Esophagus muscularis mucosa (tissue), 4 donors: ENCODE results near the gene ANKRD16. TPM values are rescaled to one million over a fixed set of nuclear protein-coding genes. Genes with fewer than 3 reads are reported as not detected.
A peak's percentile ranks its signal among the peaks of the same experiment; 100 is the strongest.
"Not testable (repeated sequence)": the region's sequence is repeated elsewhere in the genome, so short reads cannot be mapped to it uniquely, and the experiment has no call there.

Source experiments
- DNase-seq: peaks from one replicate; pipeline ENCODE4 v3.0.0-alpha.2; 2017; ENCODE audit errors: extremely low spot score
- H3K27ac ChIP-seq, 4 donors: fragments of 200-600 bp; sonication (generic); replicated peaks in 1 of 4; 1 replicate in 3 of 4; 2 replicates in 1 of 4; pipeline ENCODE4 v1.5.1; 2016 to 2019; ENCODE audit warnings: mild to moderate bottlenecking in 1 of 4
- H3K27me3 ChIP-seq, 4 donors: fragments of 200-600 bp; sonication (generic); one replicate each; pipeline versions ENCODE4 v1.5.1 to v1.6.0; 2016 to 2019
- H3K36me3 ChIP-seq, 4 donors: fragments of 200-600 bp; sonication (generic); one replicate each; pipeline ENCODE4 v1.5.1; 2016 to 2019
- H3K4me1 ChIP-seq, 4 donors: fragments of 200-600 bp; sonication (generic); one replicate each; pipeline ENCODE4 v1.5.1; 2016 to 2019
- H3K4me3 ChIP-seq, 4 donors: fragments of 200-600 bp; sonication (generic); 1 replicate in 2 of 4; 2 replicates in 2 of 4; pipeline ENCODE4 v1.5.1; 2016 to 2019; ENCODE audit warnings: mild to moderate bottlenecking in 4 of 4, moderate library complexity in 1 of 4
- H3K9me3 ChIP-seq, 4 donors: fragments of 200-600 bp; sonication (generic); 1 replicate in 3 of 4; 2 replicates in 1 of 4; pipeline ENCODE4 v1.5.1; 2016 to 2019
- EP300 ChIP-seq: sonication (generic); formaldehyde crosslinking; IDR thresholded peaks from one replicate; pipeline ENCODE4 v1.6.1; 2017; ENCODE audit warnings: antibody characterized with exemption
- POLR2A ChIP-seq: fragments of 450-650 bp; IDR thresholded peaks from one replicate; pipeline ENCODE4 v1.6.1; 2017; ENCODE audit warnings: antibody characterized with exemption, moderate library complexity, mild to moderate bottlenecking, low read depth
- POLR2AphosphoS5 ChIP-seq, 2 donors: sonication (generic); formaldehyde crosslinking; IDR thresholded peaks; one replicate each; pipeline ENCODE4 v1.6.1; 2017; ENCODE audit warnings: antibody characterized with exemption in 2 of 2
- WGBS: methylation state at CpG from one replicate; pipeline ENCODE4 v1.1.5; 2018; 5-methylcytosine and 5-hydroxymethylcytosine counted together
- intact Hi-C: fragments of 100-400 bp; cut with DNase I; formaldehyde crosslinking; loops from one replicate; pipeline ENCODE4 v1.15.1; 2023
- total RNA-seq, 4 donors: library from RNA; depleted of rRNA; stranded (reverse); fragments of >200 nt; gene quantifications; one replicate each; pipeline versions ENCODE4 v1.1.0 to v1.2.1, GENCODE V29; 2016
- TF ChIP-seq, protein P1 (sequence below), 3 experiments: fragments of 200-600 bp in 2 of 3; fragments of 450-650 bp in 1 of 3; sonication (generic) in 2 of 3; IDR thresholded peaks; one replicate each; pipeline ENCODE4 v1.5.1; 2017 to 2019; ENCODE audit warnings: antibody characterized with exemption in 3 of 3, mild to moderate bottlenecking in 2 of 3, moderate library complexity in 1 of 3

ANKRD16 gene
- total RNA-seq, 4 donors from 2014 or later = 5.1 to 9.0 (median 5.9) TPM

DNA sequence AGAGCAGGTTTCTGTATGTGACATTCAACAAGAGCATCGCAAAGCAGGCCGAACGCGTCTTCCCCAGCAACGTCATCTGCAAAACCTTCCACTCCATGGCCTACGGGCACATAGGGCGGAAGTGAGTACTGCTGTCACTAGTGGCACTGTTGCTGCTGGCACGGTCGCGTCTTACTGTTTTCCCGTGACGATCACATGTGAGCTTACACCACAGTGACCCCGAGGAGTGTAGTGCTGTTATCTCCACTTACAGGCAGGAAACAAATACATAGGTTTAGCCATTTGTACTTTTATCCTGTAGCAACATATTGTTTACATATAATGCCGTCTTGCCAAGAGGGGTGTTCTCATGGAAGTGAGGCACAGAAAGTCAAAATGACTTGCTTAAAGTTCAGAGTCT, 25.8 kb upstream of the ANKRD16 start:
- DNase-seq = no peak
- peaks cover 89 to 100% (median 99%) of the 10 kb centered on the region in 4 donors for H3K36me3 ChIP-seq
- H3K27me3 ChIP-seq = no peaks in the 10 kb centered on the region
- TF ChIP-seq POLR2AphosphoS5 (IDR thresholded peaks at IDR 0.05) (no peak), POLR2A (no peak), EP300 (no peak)
- TF ChIP-seq, protein P1, sequence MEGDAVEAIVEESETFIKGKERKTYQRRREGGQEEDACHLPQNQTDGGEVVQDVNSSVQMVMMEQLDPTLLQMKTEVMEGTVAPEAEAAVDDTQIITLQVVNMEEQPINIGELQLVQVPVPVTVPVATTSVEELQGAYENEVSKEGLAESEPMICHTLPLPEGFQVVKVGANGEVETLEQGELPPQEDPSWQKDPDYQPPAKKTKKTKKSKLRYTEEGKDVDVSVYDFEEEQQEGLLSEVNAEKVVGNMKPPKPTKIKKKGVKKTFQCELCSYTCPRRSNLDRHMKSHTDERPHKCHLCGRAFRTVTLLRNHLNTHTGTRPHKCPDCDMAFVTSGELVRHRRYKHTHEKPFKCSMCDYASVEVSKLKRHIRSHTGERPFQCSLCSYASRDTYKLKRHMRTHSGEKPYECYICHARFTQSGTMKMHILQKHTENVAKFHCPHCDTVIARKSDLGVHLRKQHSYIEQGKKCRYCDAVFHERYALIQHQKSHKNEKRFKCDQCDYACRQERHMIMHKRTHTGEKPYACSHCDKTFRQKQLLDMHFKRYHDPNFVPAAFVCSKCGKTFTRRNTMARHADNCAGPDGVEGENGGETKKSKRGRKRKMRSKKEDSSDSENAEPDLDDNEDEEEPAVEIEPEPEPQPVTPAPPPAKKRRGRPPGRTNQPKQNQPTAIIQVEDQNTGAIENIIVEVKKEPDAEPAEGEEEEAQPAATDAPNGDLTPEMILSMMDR (IDR thresholded peaks at IDR 0.05) = no peak
- no peak overlapping the region for H3K27ac ChIP-seq
- H3K4me3 ChIP-seq = no peak overlapping the region
- no peaks in the 10 kb centered on the region for H3K9me3 ChIP-seq
- intact Hi-C loops = no loop called here
- 92% methylated on average over 14 of the region's 14 CpGs for WGBS
- H3K4me1 ChIP-seq = peaks cover 0 to 4% (median 0%) of the 10 kb centered on the region in 4 donors

DNA sequence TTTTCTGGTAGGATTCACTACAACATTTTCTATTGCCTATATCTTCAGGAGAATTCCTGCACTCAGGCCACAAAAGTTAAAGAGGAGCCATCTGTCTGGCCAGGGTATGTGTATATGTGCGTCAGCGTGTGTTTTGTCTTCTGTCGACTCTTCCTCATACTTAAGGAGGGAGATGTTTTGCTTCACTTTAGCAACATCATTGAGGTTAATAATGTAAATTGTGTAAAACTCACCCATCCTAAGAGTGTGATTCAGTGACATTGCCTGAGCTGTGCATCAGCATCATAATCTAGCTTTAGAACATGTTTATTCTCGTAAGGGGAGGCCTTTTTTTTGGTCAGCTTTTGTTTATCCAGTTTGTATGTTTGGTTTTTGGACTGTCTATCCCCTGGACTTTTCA, 24.0 kb upstream of the ANKRD16 start:
- Histone ChIP-seq H3K4me1 (peaks cover 0 to 6% (median 0%) of the 10 kb centered on the region in 4 donors), H3K4me3 (no peak overlapping the region), H3K27me3 (no peaks in the 10 kb centered on the region), H3K27ac (no peak overlapping the region), H3K36me3 (peaks cover 96 to 100% (median 99%) of the 10 kb centered on the region in 4 donors), H3K9me3 (no peaks in the 10 kb centered on the region)
- no peak for DNase-seq
- WGBS = 92% methylated on average over 4 of the region's 4 CpGs
- no peak for TF ChIP-seq EP300
- no peak for TF ChIP-seq POLR2AphosphoS5 (IDR thresholded peaks at IDR 0.05)
- no peak for TF ChIP-seq POLR2A
- TF ChIP-seq, protein P1 (IDR thresholded peaks at IDR 0.05) = no peak
- intact Hi-C loops = no loop called here

DNA sequence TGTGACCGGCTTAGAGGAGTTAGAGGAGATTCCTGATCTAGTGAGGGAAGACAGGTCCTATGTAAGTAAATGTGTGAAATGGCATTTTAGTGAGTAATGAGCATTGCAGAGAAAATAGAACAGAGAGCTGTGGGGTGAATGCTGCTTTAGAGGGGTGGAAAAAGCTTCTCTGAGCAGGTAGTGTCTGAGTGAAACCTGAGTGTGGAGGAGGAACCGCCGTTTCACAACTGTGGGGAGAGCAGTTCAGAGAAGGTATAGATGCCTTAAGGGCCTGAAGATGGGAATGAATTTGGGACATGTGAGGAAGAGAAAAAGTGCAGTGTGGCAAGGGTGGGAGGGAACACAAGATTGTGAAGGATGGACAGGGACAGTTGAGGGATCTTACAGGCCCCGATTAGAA, 22.0 kb upstream of the ANKRD16 start:
- no peaks in the 10 kb centered on the region for H3K27me3 ChIP-seq
- H3K4me3 ChIP-seq = no peak overlapping the region
- DNase-seq = no peak
- H3K27ac ChIP-seq = no peak overlapping the region
- H3K4me1 ChIP-seq = peaks cover 0 to 6% (median 0%) of the 10 kb centered on the region in 4 donors
- intact Hi-C loops = no loop called here
- peaks cover 78 to 94% (median 86%) of the 10 kb centered on the region in 4 donors for H3K36me3 ChIP-seq
- H3K9me3 ChIP-seq = no peaks in the 10 kb centered on the region
- WGBS = 93% methylated on average over 4 of the region's 4 CpGs
- TF ChIP-seq, protein P1 (IDR thresholded peaks at IDR 0.05) = no peak
- TF ChIP-seq POLR2AphosphoS5 (IDR thresholded peaks at IDR 0.05) (no peak), POLR2A (no peak), EP300 (no peak)

DNA sequence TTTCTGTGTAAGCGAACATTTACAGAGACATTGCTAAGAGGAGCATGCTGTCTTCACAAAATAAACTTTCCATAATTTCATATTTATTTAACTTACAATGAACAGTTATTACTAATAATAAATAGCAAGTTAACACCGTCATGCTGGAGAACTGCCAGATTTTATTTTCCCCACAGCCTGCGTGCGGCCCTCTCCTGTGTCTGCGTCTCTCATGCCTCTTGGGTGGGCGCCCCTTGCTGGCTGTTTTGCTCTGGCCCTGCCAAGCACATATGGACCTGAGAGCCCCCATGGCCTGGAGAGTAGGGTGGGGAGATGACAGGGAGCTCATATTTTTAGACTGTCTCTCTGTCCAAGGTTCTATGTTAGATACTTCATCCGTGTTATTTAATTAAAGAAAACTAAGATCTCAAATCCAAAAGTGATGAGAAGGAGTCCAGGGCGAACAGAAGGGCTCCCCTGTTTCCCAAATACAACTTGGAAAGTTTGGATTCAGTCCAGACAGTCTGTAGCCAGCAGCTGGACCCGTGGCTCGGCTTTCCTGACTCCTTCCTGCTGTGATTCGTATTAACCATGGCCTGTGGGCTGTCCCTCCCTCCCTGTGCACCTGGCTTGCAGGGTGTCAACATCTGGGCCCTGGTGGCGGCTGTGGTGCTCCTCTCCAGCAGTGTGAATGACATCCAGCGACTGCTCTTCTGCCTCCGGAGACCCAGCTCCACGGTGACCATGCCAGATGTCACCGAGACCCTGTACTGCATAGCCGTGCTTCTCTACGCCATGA, 20.8 kb upstream of the ANKRD16 start:
- intact Hi-C loops = no loop called here
- no peaks in the 10 kb centered on the region for H3K9me3 ChIP-seq
- H3K4me1 ChIP-seq = peaks cover 0 to 6% (median 4%) of the 10 kb centered on the region in 4 donors
- peaks cover 68 to 93% (median 81%) of the 10 kb centered on the region in 4 donors for H3K36me3 ChIP-seq
- no peak for DNase-seq
- H3K27me3 ChIP-seq = no peaks in the 10 kb centered on the region
- TF ChIP-seq POLR2A (no peak), EP300 (no peak), POLR2AphosphoS5 (IDR thresholded peaks at IDR 0.05) (peak in 1 of 2 donors; percentile 10)
- TF ChIP-seq, protein P1 (IDR thresholded peaks at IDR 0.05) = no peak
- no peak overlapping the region for H3K4me3 ChIP-seq
- 64% methylated on average over 16 of the region's 18 CpGs for WGBS
- peak overlapping the region in 1 of 4 donors; percentile 53 for H3K27ac ChIP-seq

DNA sequence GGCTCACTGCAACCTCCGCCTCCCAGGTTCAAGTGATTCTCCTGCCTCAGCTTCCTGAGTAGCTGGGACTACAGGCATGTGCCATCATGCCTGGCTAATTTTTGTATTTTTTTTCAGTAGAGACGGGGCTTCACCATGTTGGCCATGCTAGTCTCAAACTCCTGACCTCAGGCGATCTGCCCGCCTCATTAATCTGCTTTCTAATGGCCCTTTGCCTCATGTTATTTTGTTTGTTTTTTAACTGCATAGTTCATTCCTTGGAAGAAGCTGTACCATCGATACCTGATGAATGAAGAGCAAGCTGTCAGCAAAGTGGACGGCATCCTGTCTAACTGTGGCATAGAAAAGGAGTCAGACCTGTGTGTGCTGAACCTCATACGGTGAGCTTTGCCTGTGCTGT, 19.0 kb upstream of the ANKRD16 start:
- peaks cover 50 to 79% (median 63%) of the 10 kb centered on the region in 4 donors for H3K36me3 ChIP-seq
- H3K27me3 ChIP-seq, H3K9me3 ChIP-seq, H3K4me3 ChIP-seq, H3K27ac ChIP-seq, DNase-seq, H3K4me1 ChIP-seq, intact Hi-C loops: not testable (repeated sequence)
- 91% methylated on average over 7 of the region's 7 CpGs for WGBS
